ENCODE data around the gene LCOR. TPM values are rescaled to one million over a fixed set of nuclear protein-coding genes. Genes with fewer than 3 reads are reported as not detected.

LCOR gene
- total RNA-seq, 1 experiment from 2014 or later: 10.5 TPM

DNA sequence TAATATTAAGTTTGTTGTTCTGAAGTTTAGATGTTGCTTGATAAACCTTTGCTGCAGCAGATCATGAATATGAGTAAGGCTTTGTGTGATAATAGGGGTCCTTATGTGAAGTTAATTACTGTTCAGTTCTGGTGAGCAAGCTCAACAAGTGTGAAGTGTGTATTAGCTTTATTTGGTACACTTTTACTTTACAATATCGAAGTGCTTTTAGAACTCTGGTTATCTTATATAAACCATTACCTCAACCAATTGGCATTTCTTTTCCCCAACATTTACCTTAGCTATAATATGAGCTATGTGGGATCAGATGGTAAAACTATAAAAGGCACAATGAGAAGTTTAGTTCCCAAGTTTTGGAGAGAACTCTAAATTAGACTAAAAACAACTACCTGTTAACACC, 127.6 kb downstream of the LCOR start:
- BruUV-seq (replicated peaks): no TSS peak
- CTCF ChIA-PET: no interaction called here
- POLR2A ChIA-PET (ENCODE audit: unreplicated experiment): no interaction called here

DNA sequence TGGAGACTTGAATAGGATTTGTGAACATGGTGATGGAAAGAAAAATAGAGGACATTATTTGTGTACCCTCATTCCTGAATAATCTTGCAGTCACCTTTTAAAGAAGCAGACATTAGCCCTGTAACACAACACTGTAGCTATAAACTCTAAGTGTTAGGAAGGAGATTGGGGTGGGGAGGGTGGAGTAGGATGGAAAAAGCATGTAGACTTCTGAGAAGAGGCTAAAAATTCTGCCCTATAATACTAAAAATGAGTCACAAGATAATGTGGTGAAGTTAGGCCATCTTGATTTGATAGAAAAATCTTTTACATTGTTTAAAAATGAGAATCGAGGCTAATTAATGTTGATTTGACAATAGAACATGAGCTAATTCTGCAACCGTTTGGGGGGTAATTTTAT, 128.8 kb downstream of the LCOR start:
- no peak overlapping the region for H3K4me2 ChIP-seq (ENCODE audit: low read length)
- no TSS peak for BruUV-seq (replicated peaks)
- H2AFZ ChIP-seq (ENCODE audit: low read length): no peak overlapping the region
- ChIA-PET CTCF (no interaction called here), POLR2A (ENCODE audit: unreplicated experiment) (no interaction called here)
- TF ChIP-seq EZH2phosphoT487 (IDR thresholded peaks at IDR 0.05; ENCODE audit: borderline replicate concordance, low read length) (no peak), EZH2 (IDR thresholded peaks at IDR 0.05; ENCODE audit: low read length, unreplicated experiment) (no peak), CTCF (conservative IDR thresholded peaks at IDR 0.05; ENCODE audit: low read depth, low read length) (no peak)
- H4K20me1 ChIP-seq (ENCODE audit: low read length): 0 out of 2 replicates have a peak, but pooled peaks cover 3% of the 10 kb centered on the region
- no peaks in the 10 kb centered on the region for H3K36me3 ChIP-seq (ENCODE audit: low read depth, low read length)
- ATAC-seq: no peak
- H3K9ac ChIP-seq (ENCODE audit: low read length): no peak overlapping the region
- no peak overlapping the region for H3K27ac ChIP-seq (ENCODE audit: low read length)
- H3K4me1 ChIP-seq (ENCODE audit: insufficient read depth, low read length): no peaks in the 10 kb centered on the region
- no peaks in the 10 kb centered on the region for H3K9me3 ChIP-seq (ENCODE audit: low read length)
- no peaks in the 10 kb centered on the region for H3K9me2 ChIP-seq (replicated peaks; ENCODE audit: low read length)
- no peaks in the 10 kb centered on the region for H3F3A ChIP-seq (ENCODE audit: low read length, unreplicated experiment)
- no peak overlapping the region for H3K4me3 ChIP-seq (ENCODE audit: low read length)
- H3K79me2 ChIP-seq (ENCODE audit: low read length): no peaks in the 10 kb centered on the region
- intact Hi-C loops (cut with micrococcal nuclease): no loop called here
- H3K27me3 ChIP-seq (ENCODE audit: low read length): no peaks in the 10 kb centered on the region
- no peak for DNase-seq

More for the DNA sequence above, 127.6 kb downstream of the LCOR start:
- no peaks in the 10 kb centered on the region for H3K4me1 ChIP-seq (ENCODE audit: insufficient read depth, low read length)
- H3K79me2 ChIP-seq (ENCODE audit: low read length): no peaks in the 10 kb centered on the region
- no peak overlapping the region for H3K9ac ChIP-seq (ENCODE audit: low read length)
- no peaks in the 10 kb centered on the region for H3K9me3 ChIP-seq (ENCODE audit: low read length)
- no peak overlapping the region for H3K27ac ChIP-seq (ENCODE audit: low read length)
- H3K27me3 ChIP-seq (ENCODE audit: low read length): no peaks in the 10 kb centered on the region
- H4K20me1 ChIP-seq (ENCODE audit: low read length): 0 out of 2 replicates have a peak, but pooled peaks cover 3% of the 10 kb centered on the region
- H3K36me3 ChIP-seq (ENCODE audit: low read depth, low read length): peaks cover 5% of the 10 kb centered on the region; the same call in 1 of the 2 replicates
- TF ChIP-seq EZH2phosphoT487 (IDR thresholded peaks at IDR 0.05; ENCODE audit: borderline replicate concordance, low read length) (no peak), CTCF (conservative IDR thresholded peaks at IDR 0.05; ENCODE audit: low read depth, low read length) (no peak), EZH2 (IDR thresholded peaks at IDR 0.05; ENCODE audit: low read length, unreplicated experiment) (no peak)
- no peaks in the 10 kb centered on the region for H3F3A ChIP-seq (ENCODE audit: low read length, unreplicated experiment)
- H3K4me3 ChIP-seq (ENCODE audit: low read length): no peak overlapping the region
- DNase-seq (no peak), ATAC-seq (no peak)
- H3K9me2 ChIP-seq (replicated peaks; ENCODE audit: low read length): no peaks in the 10 kb centered on the region
- no peak overlapping the region for H2AFZ ChIP-seq (ENCODE audit: low read length)
- H3K4me2 ChIP-seq (ENCODE audit: low read length): no peak overlapping the region
- intact Hi-C loops (cut with micrococcal nuclease): no loop called here

- Histone ChIP-seq H3K79me2 (ENCODE audit: low read length) (no peaks in the 10 kb centered on the region), H3K27ac (ENCODE audit: low read length) (no peak overlapping the region), H3K27me3 (ENCODE audit: low read length) (no peaks in the 10 kb centered on the region), H3K9me3 (ENCODE audit: low read length) (no peaks in the 10 kb centered on the region), H2AFZ (ENCODE audit: low read length) (no peak overlapping the region), H3K36me3 (ENCODE audit: low read depth, low read length) (no peaks in the 10 kb centered on the region), H3K9ac (ENCODE audit: low read length) (no peak overlapping the region), H3K9me2 (replicated peaks; ENCODE audit: low read length) (no peaks in the 10 kb centered on the region), H3K4me1 (ENCODE audit: insufficient read depth, low read length) (peaks cover 5% of the 10 kb centered on the region; the same call in 1 of the 2 replicates), H3K4me2 (ENCODE audit: low read length) (no peak overlapping the region), H3K4me3 (ENCODE audit: low read length) (no peak overlapping the region), H3F3A (ENCODE audit: low read length, unreplicated experiment) (no peaks in the 10 kb centered on the region), H4K20me1 (ENCODE audit: low read length) (0 out of 2 replicates have a peak, but pooled peaks cover 3% of the 10 kb centered on the region)
- CTCF ChIA-PET: no interaction called here
- no TSS peak for BruUV-seq (replicated peaks)
- no peak for TF ChIP-seq EZH2phosphoT487 (IDR thresholded peaks at IDR 0.05; ENCODE audit: borderline replicate concordance, low read length)
- TF ChIP-seq CTCF (conservative IDR thresholded peaks at IDR 0.05; ENCODE audit: low read depth, low read length): no peak
- TF ChIP-seq EZH2 (IDR thresholded peaks at IDR 0.05; ENCODE audit: low read length, unreplicated experiment): no peak
- intact Hi-C loops (cut with micrococcal nuclease): no loop called here
- POLR2A ChIA-PET (ENCODE audit: unreplicated experiment): no interaction called here
- no peak for DNase-seq
- no peak for ATAC-seq
These were observed 132.0 kb downstream of the LCOR start for GRCh38 chr10:96964131-96964530.

Data from PC-3 (cell line).